Stimulated activated CD4-positive, alpha-beta T cell treated with anti-CD3 and anti-CD28 coated beads, Interleukin-12 subunit alpha, Interleukin-12 subunit beta, amount 100 ng/mL, for 48 hours (primary cell): ENCODE measurements around the gene MARF1.
"Not testable (repeated sequence)": the region's sequence is repeated elsewhere in the genome, so short reads cannot be mapped to it uniquely, and the experiment has no call there.

ENCODE experiments used
- DNase-seq, 3 donors: peaks; one replicate each; pipeline ENCODE4 v3.0.0-alpha.2; 2020; ENCODE audit warnings: low read depth in 2 of 3, low spot score in 1 of 3

Gene MARF1

DNA sequence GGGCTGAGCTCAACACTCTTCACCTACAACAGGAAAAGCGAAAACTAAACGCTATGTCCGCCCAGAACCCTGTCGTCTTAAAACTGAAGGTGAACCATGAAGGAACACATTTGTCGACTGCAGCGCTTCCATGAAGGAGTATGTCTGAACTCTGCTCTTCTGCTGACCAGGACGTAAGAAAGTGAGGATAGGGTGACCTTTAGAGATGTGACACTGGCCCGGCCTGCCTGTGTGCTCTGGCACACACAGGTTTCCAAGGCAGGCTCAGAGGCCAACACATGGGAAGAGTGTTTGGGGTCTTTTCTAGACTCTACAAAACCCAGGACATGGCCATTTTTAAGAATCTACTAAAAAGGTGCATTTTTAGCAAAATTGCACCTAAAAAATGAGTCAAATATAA, 21.1 kb downstream of the MARF1 start:
- DNase-seq, result no peak

DNA sequence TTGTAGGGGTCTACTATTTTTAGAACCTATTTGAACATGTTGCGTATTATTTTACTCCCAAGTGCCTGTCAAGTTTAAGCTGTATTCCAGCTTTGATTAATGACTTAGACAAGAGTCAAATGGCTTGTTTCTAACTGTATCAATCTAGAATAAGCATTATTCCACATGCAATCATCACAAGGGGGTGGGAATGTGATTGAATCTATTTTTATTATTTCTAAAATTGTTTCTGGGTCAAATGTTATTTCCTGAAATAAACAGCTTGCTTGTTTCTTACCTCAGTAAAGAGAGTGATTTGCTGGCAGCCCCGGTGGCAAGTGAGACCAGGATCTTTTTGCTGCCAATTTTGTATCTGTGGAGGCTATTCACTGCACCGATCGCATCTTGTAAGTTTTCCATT, 21.5 kb downstream of the MARF1 start:
- DNase-seq, result no peak

DNA sequence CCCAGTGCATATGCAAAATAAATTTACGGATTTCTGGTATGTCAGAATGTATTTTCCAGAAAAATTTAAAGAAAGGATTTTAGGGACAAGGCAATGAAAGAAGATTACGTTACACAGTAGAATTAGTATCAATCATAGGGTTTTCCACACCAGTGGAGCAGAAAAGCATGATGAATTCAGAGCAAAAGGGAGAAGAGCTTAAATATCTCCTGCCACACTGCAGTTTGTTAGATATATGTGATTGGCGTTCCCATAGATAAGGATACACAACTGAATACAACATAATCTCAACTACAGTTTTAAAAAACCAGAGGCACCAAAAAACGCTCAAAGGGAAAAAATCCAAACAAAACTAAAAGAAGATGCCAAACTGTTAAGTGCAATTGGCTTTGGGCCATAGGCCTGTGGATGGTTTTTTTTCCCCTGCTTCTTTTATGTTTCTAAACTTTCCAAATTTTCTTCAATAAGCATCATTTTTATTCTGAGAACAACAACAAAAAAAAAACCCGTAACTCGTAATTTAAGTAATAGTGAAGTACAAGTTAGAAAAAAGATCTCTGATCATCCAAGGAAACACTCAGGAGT, 22.3 kb downstream of the MARF1 start:
- no peak for DNase-seq

DNA sequence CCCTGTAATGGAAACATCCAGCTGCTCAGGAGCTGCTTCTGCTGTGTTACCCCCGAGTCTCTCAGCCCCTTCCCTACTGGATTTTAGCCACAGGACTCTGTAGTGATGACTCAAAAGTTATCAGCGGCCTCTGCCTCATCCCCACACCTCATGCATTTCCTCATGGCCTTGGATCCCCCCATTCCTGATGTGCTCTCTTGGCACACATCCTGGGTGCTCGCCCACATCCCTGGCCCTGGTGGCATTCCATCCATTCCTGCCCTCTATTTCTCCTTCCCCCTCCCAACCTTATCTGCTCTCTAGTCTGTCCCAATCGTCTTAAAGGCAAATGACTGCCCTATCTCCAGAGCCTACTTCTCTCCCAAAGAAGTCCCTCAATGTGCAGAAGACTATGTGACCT, 24.6 kb downstream of the MARF1 start:
- no peak for DNase-seq

DNA sequence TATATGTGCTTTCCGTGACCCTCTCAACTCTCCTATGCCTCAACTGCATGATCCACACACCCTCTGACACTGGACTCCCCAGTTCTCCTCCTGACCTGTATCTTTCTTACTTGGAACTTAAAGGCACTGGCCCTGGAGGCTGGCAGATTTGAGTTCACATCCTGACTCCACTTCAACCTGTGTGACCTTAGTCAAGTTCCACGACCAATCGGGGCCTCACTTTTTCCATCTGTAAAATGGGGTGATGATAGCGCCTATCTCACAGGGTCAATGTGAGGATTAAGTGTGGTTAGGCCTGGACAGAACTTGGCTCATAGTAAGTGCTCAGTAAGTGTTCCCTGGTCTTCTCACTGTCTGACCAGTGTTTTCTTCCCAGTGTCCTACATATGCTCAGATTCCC, 25.1 kb downstream of the MARF1 start:
- DNase-seq, result no peak

DNA sequence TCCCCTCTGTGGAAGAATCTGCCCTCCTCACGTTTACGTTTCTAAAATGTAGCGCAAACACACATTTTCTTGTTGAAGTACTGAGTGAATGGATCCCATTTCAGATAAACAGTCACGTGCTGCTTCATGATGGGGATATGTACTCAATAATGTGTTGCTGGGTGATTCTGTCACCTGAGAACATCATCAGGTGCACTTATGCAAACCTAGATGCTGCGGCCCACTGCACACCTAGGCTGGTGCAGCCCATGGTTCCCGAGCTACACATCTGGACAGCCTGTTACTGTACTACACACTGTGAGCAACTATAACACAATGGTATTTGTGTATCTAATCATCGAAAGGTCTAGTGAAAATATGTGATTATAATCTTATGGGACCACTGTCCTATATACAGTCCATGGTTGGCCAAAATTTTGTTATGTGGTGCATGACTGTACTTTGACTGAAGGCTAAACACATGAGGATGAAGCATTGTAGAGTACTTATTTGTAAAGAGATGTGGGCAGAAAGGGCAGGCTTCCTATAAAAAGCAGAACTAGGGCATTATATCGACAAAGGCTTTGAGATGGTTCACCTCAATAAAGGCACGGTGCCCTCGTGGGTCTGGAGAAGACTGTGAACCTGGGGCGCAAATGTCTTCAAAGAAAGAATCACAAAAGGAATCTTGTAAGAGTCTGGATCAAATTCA, 26.3 kb downstream of the MARF1 start:
- DNase-seq, result no peak

DNA sequence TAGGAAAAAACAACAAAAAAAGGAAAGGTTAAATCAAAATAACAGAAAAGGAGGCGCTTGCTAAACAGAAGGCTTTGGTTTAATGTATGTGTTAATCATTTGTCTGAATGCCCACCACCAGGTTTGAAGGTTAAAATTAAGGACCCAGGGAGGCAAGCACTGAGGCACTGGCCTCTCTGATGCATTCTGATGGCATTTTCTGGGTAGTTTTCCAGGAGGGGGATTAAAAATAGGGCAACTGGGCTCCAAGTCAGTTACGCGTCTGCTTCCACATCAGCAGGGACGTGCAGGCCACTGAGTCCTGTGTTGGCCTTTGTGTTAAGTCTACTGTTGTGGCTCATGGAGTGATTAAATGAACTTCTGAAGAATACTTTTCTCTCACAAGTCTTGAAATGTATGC, 26.9 kb downstream of the MARF1 start:
- no peak for DNase-seq

DNA sequence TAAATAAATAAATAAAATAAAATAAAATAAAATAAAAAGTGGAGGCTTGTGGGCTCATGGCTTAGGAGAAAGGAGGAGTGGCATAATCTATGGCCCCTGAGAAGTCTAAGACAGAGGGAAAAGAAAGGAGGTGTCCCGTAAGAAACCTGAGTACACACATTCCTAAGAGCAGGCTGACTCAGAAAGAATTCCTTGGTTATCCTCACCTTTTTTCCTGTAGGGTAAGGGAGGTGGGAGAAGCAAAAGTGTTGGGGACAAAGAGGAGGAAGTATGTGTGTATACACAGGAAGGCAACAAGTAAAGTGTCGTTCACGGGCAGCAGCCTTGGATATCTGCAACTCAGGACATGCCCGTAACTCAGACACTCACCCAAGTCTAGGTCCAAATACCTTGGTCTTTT, 29.3 kb downstream of the MARF1 start:
- DNase-seq, result no peak

DNA sequence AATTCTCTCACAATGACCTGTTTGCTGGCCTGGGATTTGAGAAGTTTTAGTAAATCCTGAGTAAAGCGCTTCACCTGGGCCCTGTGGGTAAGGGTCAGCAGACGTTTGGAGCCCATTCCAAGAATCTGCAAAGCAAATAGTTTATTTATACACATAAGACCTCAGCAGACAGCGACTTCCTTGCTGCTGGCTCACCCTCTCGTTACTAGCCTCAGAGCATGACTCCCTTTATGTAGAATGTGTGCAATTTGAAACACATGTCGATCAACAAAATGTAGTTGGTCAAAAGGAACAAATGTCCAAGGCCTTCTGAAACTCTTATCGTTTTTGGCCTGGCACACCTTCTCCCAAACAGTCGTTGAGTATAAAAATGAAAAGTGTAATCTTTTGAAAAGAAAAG, 31.3 kb downstream of the MARF1 start:
- no peak for DNase-seq

DNA sequence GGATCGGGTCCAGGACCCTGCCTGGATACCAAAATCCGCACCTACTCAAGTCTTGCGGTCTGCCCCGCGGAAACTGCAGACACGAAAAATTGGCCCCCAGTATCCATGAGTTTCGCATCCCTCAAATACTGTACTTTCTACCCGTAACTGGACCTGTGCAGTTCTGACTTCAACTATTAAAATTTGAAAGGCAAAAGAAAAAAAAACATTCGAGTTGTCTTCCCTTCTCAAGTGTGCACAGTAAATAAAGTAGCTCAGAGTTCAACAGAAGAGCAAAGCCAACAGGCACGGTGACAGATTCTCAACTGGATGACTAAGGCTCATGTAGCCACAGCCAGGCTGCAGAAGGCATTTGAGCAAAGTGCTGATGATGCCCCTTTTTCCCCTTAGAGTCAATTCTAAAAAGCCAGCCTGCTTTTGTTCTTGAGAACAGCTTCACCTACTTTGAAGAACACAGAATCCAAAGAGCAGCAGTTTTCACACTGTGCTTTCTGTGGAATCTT, 32.5 kb downstream of the MARF1 start:
- peak in 1 of 3 donors; percentile 9 for DNase-seq

DNA sequence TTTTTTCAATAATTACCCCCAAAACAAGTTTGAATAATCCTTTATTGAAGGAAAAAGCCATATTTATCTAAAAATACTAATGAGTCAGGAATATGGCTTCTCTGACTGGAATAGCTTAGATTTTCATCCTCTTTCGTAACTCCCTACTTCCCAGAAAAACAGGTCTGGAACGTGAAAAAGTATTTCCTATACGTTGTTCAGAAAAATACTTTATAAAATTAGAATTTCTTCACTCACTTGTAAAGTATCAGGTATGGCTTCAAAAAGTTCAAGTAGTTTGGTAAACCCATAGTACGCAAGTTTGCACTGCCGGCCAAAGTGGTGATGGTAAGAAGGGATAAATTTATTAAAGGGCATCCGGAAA, 33.7 kb downstream of the MARF1 start:
- DNase-seq, result no peak

DNA sequence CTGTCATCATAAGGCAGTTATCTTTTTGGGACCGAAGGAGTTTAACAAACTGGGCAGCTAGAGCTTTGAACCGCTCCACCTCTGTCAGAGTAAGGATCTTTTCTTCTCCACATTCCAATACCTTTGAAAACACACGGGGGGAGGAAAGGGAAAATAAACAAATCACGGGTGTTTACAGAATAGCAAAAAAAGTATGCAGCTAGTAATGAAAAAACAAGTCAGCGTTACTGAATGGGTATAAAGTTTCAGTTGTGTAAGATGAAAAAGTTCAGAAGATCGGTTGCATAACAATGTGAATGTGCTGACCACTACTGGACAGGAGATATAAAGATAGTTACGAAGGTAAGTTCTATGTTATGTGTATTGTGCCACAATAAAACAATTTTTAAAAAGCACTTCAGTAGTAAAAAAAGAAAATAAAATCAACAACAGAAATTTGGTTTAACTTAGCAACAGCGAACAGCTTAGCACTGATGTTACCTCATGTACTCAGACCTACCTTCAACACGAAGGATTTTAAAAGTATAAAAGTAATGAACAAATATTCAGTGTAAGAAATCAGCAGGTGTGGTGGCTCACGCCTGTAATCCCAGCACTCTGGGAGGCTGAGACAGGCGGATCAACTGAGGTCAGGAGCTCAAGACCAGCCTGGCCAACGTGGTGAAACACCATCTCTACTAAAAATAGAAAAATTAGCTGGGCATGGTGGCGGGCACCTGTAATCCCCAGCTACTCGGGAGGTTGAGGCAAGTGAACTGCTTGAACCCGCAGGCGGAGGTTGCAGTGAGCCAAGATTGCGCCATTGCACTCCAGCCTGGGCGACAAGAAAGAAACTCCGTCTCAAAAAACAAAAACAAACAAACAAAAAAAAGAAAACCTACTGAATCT, 34.3 kb downstream of the MARF1 start:
- no peak for DNase-seq

DNA sequence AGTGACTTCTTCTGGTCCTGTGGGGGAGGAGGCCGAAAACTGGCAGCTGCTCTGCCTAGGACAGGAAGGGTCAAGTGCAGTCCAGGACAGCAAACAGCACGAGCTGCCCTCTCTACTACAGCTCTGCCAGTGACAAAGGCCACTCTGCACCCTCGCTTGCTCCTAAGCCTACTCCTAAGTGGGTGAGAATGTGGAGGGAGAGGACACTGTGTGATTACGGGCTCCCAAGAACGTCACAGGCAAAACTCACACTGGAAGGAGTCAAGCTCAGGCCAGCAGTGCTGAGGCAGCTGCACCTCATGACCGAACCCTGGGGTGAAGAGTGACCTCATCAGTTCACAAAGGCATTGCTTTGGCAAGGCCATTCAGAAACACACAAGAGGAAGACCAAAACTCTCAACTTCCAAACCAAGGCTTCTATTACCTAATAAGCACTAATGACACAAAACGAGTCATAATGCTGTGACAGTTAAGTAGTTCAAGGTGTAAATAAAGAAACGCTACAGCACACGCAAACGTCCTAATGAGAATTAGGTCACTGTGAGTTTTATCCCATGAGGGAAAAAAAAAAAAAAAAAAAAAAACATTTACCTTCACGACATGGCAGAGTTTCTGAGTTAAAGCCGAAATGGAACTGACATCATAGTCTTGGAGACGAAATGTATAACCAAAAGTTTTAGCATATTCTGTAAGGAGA, 35.1 kb downstream of the MARF1 start:
- no peak for DNase-seq

DNA sequence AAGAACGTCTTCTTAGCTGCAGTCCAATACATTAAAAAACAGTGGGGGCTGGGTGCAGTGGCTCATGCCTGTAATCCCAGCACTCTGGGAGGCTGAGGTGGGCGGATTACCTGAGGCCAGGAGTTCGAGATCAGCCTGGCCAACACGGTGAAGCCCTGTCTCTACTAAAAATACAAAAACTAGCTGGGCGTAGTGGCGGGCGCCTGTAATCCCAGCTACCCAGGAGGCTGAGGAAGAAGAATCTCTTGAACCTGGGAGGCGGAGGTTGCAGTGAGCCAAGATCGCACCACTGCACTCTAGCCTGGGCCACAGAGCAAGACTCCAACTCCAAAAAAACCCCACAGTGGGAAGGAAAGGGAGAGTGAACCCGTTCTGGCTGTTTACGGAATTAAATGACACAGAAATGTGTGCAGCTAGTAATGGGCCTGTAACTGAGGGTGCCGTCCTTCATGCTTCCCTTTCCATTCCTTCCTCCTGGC, 35.7 kb downstream of the MARF1 start:
- DNase-seq, result not testable (repeated sequence)

DNA sequence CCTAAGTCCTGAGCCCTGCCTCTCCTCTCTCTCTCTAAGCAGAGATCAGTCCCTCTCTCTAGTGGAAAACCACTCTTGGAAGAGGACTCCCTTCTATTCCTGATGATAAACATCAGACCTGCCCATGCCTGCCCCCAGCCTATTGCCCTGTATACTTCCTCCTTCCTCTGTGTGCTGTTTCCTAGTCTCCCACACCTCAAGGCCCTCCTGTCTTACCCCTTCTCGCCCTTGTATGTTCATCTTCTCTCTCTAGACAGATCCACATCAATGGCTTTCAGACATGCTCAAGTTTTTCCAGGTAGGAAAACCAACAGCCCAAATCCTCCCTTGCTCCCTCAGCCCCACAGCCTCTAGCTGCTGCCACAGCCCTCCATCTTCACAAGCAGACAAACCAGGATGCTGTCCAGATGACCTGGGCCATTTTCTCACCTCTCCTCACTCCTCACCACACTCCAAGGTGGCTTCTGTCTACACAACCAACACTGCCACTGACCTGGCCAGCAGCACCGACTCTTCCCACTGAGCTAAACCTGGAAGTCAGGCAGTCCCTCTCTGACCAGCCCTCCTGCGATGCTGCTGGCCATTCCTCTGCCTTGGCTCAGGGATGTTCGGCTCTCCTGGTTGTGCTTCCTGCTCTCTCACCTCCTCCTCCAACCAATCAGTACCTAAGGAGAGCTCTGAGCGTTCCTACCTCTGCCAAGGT, 36.3 kb downstream of the MARF1 start:
- no peak for DNase-seq

DNA sequence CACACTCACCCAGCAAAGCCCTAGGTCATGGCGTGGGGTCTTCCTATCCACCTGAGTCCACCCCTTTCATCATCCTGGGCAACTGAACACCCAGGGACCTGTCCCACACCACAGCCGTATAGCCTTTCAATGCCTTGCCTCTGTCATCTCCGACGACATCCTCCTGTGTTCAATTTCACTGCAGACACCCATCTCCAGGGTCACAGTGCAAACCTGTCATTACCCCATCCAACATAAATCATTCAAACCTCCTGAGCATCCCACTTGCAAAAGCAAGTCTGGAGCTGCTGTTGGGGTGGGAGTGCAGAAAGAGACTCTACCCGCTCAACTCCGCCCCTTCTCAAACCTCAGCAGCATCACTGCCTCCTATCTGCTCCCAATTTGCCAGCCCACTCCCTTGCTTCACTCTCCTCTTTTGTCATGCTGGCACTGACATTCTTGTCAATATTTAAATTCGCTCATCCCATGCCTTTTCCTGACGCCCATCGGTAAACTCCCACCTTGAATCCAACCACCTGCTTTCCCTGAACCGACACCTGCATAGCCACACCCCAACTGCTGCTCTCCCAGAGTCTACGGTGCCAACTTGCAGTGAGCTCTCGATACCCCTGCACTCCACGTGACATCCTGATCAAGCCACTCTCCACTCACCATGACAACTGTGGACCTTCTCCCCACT, 37.0 kb downstream of the MARF1 start:
- no peak for DNase-seq

DNA sequence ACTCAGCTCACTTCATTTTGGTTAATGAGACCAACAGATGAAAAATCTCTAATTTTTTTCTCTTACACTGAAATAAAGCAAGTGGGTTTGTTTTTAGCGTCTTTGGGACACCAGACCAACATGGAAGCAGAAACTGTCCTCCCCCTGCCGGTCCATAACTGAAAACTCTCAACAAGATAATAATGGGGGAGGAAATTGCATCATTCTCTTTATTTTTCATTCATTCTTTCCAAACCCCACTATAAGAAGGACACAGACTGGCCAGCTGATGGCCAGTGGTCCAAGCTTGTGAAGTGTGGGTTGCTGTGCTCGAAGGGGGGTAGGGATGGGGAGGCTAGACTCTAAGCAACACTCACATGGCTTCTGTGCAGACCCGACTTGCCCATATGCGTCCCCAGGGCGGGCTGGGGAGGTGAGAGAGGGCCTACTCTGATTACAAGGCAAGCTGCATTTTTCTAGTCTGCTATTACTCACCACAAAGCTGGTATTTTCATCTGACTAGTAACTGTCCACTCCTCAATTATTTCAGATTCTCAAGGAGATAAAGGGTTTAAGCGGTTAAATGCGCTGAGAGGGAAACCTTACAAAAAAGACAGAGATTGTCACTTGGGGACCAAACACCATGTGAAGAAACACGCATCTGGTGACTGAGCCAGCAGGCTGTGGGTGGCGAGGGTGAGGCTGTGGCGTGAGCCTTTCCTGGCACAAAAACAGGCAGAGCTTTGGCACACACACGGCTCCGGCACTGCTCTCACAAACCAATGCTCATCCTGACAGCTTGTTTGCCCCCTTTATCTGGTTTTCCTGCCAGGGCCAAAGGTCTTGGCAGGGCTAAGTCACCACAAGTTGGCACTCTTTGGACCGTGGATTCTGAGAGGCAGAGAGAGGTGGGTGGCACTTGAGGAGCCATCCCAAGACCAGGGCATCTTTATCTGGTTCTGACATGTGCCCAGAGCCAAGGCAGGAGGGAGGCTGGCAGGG, 38.2 kb downstream of the MARF1 start:
- no peak for DNase-seq

DNA sequence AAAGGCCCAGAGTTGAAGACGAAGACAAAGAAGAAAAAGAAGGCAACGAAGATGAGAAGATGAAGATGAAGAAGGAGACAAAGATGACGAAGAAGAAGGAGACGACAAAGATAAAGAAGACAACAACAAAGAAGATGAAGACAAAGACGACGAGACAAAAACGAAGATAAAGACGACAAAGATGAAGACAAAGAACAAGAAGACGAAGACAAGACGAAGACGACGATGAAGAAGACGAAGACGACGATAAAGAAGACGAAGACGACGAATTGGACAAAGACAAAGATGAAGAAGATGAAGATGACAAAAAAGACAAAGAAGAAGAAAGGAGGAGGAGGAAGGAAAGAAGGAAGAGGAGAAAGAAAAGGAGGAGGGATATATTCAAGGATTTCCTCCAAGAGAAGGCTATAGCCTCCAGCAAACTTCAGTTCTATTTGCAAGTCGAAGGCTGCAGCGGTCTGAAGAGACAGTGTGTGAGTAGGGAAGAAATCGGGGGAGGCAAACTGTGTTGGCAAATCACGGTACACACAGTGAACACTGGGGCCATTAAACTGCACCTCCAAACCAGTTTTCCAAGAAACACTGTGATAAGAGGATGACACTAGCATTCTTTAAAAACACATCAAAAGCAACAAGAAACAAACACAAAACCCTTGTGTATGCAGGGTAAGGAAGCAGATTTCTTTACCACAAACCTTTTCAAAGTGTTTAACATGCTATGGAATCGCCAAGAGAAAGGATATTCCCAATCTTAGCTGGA, 40.5 kb downstream of the MARF1 start:
- no peak for DNase-seq
